T-helper 2 cell (primary cell): ENCODE data around the gene MYOZ3.
A peak's percentile ranks its signal among the peaks of the same experiment; 100 is the strongest.

Experiments used
- DNase-seq, 5 experiments: peaks; one replicate each; pipeline versions ENCODE4 v3.0.0 to v3.0.0-alpha.2; 2012 to 2022
- total RNA-seq, 2 donors: gene quantifications; one replicate each; lab custom pipeline; 2026; lab: John Stamatoyannopoulos, UW

The MYOZ3 gene, protein sequence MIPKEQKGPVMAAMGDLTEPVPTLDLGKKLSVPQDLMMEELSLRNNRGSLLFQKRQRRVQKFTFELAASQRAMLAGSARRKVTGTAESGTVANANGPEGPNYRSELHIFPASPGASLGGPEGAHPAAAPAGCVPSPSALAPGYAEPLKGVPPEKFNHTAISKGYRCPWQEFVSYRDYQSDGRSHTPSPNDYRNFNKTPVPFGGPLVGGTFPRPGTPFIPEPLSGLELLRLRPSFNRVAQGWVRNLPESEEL
- total RNA-seq: 0 to 0.31 reads per million in 2 donors

DNA sequence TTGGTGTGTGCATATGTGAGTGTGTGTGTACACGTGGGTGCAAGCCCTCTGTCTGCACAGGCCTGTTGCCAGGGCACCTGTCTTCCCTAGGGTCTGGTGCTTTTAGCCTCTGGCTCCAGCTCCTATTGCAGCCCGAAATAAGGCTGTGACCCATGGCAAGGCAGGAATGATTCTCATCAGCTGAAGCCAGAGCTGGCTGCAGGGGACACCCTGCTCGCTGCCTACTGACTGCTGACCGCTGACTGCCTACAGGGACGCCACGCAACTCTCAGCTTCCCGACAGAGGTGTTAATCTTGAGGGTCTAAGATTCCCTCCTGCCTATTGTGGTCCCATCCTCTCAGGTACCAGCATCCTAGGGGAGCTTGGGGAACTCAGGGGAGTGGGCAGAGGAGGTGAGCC, at the start of gene MYOZ3:
Gene MYOZ3 (plus strand): TSS at position 166 of the 400 bp plus-strand sequence. CDS start 1,691 bp downstream, outside the sequence.
- DNase-seq: no peak

DNA sequence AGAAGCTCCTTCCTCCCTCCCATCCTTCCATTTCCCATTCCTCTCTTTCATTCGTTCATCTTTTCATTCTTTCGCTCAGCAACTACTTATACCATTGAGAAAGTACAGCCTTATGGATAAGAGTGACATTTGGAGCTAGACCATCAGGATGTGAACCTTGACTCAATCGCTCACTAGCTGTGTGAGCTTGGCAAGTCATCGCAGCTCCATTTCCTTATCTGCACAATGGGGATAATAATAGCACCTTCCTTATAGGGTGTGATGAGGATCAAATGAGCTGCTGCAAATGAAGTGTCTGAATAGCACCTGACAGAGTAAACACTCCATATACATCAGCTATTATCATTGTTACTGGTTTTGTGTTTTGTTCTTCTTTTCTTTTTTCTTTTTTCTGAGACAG, 48.6 kb upstream of the MYOZ3 start:
- no peak for DNase-seq

DNA sequence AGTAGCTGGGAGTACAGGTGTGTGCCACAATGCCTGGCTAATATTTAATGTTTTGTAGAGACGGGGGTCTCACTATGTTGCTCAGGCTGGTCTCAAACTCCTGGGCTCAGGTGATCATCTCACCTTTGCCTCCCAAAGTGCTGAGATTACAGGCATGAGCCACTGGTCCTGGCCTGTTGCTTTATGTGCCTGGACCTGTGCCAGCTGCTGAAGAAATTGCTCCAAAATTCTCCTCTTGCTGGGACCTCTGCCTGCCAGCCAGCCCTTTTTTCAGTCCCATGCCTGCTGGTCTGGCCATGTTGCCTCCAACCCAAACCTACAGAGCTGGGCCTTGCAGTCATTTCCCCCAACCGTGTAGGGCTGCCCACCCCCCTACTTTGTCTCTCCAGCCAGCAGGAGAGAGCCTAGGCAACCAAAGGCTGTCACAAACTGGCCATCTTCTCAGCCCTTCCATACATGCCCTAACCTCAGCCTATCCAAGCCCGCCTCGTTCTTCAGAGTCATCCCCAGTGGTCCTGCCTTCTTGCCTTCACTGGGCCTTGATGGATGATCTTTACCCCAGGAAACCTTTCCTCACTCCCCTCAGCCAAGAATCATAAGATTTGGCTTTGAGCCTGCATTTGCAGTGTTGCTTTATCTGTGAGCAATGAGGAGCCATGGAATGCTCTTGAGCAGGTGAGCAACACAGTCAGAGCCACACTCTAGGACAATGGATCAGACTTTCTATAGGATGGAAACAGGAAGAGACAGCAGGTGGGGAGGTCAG, 48.0 kb upstream of the MYOZ3 start:
- DNase-seq: no peak

DNA sequence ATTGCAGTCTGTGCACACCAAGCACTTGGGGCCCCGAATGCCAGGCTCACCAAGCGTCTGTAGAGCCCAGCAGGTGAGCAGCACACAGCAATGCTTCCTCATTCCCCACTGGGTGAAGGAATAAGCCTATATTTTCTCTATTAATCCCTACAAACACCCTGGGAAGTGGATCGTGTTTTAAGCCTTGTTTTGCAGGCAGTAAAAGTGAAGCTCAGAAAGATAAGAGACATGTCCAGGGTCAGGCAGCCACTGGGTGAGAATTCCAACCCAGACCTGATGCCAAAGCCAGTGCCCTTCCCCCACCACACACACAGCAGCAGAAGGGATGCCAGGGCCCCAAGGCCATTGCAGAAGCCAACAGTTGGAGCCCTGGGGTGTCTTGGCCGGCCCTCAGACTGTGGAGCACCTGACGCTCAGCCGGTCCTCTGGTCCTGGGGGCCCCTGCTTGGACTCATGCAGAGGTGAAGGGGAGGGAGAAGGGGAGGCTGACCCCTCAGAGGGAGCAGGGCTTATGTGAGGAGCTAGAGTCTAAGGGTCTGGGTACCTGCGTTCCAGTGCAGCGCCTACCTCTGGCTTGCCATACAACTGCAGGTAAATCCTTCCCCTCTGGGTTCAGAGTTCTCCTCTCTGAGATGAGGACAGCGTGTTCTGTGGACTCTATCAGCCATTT, 46.9 kb upstream of the MYOZ3 start:
- DNase-seq: no peak

DNA sequence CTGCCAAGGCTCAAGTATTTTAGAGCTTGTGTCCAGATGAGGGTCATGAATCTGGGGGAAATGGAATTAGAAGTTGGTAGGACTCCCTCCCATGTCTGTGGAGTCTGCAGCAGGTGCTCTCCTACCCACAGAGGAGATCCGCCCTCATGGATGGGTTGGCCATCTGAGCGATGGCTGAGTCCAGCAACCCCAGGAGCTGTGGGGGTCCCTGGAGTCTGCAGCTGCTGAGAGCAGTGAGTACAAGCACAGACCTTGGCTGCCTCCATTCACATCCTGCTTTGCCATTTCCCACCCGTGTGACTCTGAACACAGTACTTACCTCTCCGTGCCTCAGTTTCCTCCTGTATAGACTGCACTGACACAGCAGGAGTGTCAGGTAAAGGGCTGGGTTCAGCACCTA, 46.4 kb upstream of the MYOZ3 start:
- no peak for DNase-seq

DNA sequence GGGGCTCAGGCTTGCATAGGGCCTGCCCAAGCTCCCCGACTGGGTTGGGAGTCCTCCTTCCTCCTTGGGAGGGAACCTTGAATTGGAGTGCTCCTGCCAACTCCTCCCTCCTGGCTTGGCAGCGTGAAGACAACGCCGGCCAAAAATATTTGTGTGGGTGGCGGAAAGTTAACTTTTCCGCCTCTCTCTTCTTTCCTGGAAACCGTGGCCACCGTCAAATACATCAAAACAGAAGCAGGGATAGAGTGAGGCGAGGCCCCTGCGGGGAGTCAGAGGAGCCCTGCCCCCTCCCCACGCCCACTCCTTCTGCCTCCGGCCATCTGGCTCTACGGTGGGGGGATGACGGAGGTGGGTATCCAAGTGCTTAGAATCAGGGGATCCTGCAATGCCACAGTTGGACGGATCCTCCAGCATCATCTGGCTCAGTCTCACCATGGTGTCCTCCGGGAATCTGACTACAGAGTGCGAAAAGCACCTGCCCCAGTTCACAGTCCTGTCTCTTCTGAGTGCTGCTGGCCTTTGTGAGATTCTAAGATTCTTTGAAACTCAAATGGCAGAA, 45.8 kb upstream of the MYOZ3 start:
- no peak for DNase-seq

DNA sequence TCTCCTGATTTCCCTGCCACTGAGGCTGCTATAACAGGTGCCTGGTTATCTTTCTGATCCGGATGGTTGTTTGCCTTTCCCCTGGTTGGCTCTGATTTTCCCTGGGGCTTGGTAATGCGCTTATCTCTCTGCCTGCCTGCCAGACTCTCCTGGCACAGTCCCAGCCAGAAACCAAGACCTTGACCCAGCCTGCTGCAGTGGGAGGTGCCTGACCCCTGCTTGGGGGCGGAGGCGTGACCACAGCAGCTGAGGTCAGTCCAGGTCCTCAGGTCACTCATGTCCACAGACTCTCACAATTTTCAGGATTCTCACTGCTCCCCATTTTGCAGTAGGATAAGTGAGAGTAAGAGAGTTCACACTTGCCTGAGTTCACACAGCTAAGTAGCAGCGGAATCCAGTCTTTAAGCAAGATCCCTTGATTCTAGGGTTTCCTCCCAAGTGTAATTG, 45.0 kb upstream of the MYOZ3 start:
- no peak for DNase-seq

DNA sequence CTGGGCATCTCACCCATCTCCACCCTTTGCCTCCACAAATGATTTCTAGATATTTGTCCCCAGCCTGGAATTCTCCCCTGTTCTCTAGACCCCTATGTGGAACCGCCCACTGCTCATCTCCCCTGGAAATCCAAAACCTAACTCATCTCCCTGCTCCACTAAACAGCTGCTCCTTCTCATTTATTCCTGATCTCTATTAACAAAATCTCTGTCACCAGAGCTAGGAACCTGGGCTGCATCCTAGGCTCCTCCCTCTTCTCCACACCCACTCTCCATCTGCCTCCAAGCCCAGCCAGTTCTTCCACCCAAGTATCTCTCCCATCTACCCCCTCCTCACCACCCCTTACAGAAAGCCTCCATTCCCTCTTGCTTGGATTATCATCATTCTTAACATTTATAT, 44.5 kb upstream of the MYOZ3 start:
- no peak for DNase-seq

DNA sequence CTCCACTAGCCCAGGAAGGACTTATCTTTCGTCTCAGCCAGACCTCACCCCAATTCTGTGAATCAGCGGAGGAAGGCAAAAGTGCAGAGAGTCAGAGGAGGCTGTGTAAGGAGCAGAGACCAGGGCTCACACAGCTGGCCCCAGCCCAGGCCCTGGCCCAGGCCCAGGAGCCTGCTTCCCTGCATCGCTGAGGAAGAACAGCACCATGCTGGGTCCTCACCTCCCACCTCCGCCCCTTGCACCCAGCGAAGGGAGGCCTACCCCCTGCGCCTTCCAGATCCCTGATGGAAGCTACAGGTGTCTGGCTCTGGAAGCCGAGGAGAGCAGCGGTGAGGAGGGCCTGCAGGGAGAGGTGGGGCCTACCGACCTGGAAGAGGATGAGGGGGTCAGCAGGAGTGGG, 42.9 kb upstream of the MYOZ3 start:
- DNase-seq: no peak

DNA sequence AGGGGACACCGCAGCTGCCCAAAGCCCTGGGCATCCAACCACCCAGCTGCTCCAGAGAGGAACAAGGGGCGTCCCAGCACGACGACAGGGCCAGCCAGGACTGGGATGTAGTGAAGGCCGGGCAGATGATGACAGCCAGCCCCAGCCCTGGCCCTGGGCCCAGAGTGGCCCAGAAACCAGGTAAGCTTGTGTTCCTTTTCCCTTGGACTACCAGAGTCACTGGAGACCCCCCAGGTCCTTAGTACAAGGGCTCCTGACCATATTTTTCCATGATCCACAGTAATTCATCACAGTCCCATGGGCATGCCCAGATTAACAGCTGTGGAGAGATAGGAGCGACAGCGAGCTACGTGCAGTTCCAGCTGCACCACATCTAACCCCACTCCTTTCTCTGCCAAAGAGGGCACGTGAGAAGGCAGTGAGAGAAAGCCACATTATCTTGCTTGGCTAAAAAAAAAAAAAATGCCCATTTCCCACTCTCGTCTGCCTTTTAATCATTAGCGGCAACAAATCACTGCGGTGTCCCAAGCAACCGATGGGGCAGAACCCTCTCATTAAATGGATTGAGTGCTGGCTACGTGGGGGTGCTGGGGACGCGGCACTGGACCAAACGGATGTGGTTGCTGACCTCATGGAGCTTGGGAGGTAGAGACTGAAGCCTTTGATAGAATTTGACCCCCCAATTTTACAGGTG, 42.3 kb upstream of the MYOZ3 start:
- DNase-seq: no peak

DNA sequence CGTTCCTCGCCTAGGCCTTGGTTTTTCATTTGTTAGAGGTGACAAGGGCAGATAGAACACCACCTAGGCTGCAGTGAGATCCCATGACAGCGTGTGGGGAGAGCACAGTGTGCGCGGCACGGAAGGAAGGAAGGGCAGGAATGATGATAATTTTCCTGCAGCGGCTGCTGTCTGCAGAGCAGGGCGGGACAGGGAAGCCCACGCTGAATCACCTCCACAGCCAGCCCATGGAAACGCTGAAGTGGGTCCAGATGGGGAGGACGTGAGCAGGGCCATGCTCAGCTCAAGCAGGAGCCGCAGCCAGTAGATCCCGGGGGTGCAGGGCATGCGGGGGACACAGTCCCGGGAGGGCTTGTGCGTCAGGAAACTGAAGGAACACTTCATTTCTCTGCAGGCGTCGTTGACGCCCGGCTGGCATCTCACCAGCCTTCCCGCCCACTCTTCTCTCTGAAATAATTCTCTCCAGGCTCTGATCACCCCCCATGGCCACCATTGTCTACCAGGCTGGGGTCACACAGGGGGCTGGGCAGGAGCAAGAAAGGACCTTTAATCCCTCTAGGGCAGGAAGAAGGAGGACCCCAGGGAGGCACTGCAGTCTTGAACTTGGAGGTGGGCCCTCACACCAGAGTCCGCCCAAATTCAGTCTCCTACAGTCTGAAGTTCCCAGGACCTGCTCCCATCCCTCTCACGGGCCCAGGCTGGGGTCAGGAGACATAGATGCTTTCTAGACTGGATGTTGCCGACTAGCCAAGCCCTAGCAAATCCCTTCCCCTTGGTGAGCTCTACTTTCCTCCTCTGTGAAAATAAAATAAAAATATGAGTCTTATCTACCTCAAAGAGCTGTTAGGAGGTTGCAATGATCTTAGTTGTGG, 41.5 kb upstream of the MYOZ3 start:
- DNase-seq: no peak

DNA sequence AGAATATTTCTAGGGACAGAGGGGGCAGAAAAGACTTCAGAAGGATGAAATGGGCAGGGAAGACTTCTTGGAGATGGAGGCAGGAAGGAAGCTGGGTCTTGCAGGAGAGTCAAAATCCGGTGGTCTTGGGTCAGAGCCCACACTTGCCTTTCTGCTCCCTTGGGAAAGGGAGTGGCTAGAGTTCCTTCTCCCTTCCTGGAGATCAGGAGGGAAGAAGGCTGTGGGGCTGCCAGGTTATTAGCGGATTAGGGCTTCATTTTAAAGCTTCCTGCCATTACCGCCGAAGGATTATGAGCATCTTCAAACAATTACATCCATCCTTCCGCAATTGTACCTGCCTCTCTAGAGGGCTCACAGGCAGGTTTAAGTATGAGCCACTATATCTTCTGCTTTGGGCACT, 39.8 kb upstream of the MYOZ3 start:
- DNase-seq: no peak

DNA sequence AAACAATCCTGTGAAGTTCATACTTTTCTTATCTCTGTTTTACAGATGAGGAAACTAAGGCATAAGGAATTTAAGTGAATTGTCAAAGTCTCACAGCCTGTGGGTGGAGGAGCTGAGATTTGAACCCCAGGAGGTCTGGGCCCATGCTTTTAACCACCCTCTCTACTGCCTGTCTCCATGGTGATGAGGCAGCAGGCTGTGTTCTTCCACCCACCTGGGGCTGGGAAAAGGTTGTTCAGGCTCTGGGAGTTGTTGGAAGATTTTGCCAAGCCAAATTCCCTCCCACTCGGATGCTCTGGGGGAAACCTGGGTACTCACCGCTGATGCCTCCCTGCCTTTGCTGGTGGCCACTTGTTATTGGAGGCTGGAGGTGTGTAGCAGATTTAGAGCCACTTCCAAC, 38.9 kb upstream of the MYOZ3 start:
- no peak for DNase-seq

DNA sequence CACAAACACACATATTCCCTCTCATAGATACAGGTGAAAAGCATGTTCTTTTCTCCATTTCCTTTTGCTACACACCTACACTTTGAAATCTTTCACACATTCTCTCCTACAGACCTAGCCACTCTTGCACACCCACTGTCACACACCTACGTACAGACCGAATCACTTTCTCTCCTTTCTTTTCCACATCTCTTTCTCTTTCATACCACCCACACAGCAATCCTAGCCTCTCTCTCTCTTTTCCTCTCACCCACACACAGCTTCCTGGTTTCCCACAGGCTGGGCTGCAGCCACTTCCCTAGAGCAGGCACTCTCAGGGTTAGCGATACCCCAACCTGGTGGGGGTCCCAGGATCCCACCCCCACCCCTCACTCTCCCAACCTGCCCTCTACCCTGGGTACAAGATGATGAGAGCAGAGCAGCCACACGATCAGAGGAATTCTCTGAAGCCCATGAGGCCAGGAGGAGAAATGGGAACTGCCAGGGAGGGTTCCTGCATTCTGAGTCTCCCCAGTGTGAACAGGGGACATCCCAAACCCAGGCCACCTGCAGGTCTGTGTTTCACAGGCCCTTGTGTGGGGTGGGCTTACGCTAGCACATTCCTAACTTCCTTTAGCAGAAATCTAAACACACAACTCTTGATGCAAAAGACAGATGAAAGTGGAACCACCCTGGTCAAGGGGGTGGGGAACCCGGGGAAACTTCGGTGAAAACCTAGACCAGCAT, 37.7 kb upstream of the MYOZ3 start:
- DNase-seq: no peak

DNA sequence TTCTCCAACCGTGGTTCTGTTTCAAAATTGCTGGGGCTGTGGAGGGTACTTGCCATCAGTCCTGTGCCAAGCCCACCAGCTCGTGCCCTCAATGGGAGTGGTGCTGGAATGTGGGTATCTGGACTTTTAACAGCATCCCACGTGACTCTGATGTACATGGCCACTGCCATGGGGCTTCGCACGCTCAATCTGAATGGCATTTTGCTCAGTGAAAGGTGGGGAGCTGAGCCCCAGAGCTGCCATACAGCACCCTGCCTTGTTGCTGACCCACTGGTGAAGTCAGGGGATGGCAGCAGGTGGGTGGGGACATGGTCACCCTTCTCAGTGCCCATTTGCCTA, 37.2 kb upstream of the MYOZ3 start:
- no peak for DNase-seq

DNA sequence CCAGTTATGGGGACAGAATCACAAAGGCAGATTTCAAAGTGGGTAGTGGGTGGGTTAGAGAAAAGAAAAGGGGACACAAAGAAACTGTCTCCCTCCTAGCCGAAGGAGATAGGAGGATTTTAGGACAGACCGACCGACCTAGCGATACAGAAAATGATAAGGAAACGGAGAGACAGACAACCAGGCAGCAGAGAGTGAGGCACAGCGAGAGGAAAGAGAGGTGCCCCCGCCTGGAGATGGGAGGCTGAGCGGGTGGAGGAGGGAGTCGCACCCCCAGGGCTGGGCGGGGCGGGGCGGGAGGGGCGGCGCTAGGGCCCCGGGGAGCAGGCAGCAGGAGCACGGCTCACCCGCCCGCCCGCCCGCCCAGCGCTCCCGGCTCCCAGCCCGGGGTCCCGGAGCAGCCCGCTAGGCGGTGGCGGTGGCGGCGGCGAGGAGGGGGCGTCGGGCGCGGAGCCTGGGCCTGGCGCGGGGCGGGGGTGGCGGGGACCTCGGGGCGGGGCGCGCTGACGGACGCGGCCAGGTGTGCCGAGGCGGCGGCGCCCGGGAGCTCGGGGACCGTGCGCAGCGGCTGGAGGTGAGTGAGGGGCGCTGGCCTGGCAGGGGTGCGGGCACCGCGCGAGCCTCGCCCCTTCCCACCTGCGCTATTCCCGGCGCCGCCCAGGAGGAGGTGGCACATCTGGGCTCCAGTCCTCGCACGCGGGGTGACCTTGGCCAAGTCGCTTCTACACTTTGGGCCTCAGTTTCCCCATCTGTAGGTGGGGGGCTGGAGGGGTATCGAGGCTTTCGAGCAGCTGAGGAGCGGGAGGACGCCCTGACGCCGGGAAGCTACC, 36.5 kb upstream of the MYOZ3 start:
- DNase-seq: peak in 2 of 5 experiments; percentile 8 to 16

DNA sequence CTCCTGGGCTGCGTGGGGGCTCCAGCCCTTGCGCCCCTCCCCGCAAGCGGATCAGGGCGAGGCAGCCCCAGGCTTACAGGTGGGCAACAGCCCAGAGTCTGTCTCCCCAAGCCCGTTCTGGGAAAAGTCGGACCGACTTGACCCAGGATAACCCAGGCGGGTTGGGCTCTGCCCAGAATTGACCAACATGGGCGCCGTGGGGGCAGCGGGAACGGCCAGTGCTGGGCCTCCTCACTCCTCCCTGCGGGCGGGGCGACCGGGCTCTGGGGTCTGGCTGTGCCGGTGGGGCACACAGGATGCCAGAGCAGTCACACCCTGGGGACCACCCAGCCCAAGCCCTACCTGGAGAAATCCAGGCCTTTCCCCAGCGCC, 35.9 kb upstream of the MYOZ3 start:
- no peak for DNase-seq

DNA sequence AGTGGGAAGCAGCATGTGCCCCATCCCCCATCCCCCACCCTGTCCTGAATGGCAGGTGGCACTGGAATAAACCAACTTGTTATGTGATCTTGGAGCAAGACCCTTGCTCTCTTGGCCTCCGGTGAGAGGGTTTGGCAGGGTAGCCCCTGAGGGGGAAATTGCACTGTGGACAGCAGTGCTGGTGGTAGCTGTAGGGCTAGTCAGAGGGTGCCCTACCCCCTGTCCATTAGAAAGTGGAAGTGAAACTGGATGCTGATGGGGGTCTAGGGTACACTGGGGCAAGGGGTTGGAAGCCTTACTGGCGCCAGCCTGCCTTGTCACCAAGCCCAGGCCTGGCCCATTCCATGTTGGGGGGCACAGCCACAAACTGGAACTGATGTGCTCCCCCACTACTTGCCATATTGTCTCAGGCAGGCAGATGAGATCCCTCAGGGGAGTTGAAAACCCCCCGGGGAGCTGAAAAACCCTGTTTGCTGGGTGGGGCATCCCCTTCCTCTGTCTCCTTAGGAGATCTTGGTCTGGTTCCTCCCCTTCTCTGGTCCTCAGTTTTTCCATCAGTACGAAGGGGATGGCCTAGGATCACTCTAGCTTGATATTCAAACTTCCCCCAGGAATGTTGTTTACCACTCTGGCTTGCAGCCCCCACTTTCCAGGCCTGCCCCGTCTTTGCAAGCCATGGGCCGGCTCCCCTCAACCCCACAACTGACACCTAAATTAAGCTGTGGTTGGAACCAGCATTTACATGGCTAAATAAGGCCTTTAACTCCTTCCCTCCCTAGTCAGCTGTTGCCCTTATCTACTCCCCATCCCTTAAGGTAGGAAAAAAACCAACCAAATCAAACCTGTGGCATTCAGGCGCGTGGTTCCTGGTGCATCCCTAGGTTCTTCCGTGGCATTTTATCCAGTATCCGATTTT, 35.0 kb upstream of the MYOZ3 start:
- no peak for DNase-seq

DNA sequence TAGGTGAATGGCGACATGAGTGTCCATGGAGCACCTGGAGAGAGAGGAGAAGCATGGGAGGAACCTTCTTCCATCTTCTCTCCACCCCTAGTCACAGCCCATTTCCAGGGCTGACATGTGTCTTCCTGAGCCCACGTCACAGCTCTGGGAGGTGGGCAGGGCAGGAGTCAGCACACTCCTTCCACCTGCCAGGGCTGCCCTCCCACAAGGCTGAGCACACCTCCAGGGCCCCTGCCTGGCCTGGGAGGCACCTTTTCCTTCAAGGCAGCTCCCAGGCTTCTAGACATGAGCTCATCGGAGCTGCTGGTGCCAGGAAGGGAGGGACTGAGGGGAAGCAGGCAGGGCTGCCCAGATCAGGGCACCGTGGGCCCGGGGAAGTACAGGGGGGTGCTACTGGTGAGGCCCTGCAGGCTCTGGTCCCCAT, 34.2 kb upstream of the MYOZ3 start:
- no peak for DNase-seq
